ENCODE results near the gene RASL11A. TPM values are rescaled to one million over a fixed set of nuclear protein-coding genes. Genes with fewer than 3 reads are reported as not detected.

RASL11A gene
- total RNA-seq, 1 experiment from 2014 or later, result 3.8 TPM

DNA sequence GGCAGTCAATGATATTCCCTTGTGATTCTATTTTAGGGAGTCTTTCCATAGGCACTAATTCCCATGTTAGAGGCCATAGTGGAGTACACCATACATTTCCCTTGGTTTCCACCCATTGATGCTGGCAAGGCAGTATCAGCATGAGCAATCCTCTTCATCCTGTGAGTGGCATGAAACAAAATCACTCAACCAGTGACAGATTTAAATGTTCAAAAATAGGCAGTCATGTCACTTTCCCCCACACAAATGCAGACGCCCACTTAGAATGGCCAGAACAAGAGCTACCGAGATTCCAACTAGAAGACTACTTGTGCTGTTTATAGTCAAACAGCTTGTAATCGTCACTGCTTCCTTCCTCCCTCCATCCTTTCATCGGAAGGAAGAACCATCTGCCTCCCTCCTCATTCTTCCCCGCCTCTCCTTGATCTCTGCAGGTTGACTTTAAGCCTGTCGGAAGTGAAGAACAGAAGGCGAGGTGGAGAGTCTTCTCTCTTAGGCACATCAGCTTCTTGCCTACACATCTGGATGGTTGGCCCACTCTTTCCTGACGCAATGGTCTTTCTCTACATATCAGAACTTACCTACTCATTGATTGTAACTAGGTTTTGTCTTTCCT lies 22.6 kb downstream of the RASL11A start:
- Histone ChIP-seq H2AFZ (no peak overlapping the region), H3K4me1 (replicated peaks; ENCODE audit: insufficient read depth) (no peaks in the 10 kb centered on the region), H3K4me3 (no peak overlapping the region), H3K27me3 (ENCODE audit: insufficient read depth, low read depth) (peaks cover 52% of the 10 kb centered on the region), H3K9me2 (ENCODE audit: insufficient read depth) (no peaks in the 10 kb centered on the region), H3K36me3 (ENCODE audit: low read depth) (no peaks in the 10 kb centered on the region), H3K79me2 (ENCODE audit: low read depth) (no peaks in the 10 kb centered on the region), H4K20me1 (ENCODE audit: insufficient read depth) (no peaks in the 10 kb centered on the region), H3F3A (ENCODE audit: insufficient read depth, low read depth) (no peaks in the 10 kb centered on the region), H3K27ac (no peak overlapping the region), H3K9me3 (ENCODE audit: insufficient read depth, low read depth) (no peaks in the 10 kb centered on the region), H3K4me2 (no peak overlapping the region)
- TF ChIP-seq EZH2 (IDR thresholded peaks at IDR 0.05; ENCODE audit: low read depth), result no peak
- intact Hi-C loops (cut with micrococcal nuclease; ENCODE audit: unreplicated experiment), result no loop called here
- POLR2A ChIA-PET (ENCODE audit: unreplicated experiment), result no interaction called here
- BruUV-seq (replicated peaks), result no TSS peak
- peak in 1 of 2 experiments; percentile 11 for DNase-seq
- CTCF ChIA-PET, result interaction anchor here (0.6 kb wide), 1 partner anchor 683 kb away, joined by 4 read pairs; no protein-coding TSS in a partner anchor

DNA sequence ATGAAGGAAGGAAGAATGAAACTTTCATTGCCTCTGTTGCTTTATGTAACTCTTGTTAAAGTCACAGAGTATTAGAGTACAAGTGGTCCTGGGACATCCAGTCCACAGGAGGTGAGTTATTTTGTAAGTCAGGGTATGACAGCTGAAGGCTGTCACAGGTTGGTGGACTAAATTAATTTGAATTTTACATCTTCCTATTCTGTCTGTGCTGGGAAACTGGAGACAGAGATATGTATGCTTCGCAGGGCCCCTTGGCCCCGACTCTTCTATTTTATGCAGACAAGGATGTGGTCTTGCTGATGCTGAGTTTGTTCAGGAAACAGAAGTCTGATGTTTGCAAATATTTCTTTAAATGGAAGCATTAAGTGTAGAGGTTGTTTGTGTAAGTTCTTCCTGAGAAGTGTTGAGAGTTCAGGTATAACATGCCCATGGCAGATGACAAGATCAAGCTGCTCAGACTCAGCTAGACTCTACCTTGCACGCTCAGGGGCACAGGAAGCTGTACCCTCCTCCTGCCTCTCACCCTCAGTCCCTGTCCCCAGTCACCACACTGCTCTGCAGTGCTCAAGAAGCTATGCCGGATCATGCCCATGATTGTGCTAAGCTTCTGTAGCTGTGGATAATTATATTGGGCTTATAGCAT lies 23.4 kb downstream of the RASL11A start:
- ChIA-PET CTCF (no interaction called here), POLR2A (ENCODE audit: unreplicated experiment) (no interaction called here)
- Histone ChIP-seq H3K27ac (no peak overlapping the region), H3K9me3 (ENCODE audit: insufficient read depth, low read depth) (no peaks in the 10 kb centered on the region), H3K4me3 (no peak overlapping the region), H3K9me2 (ENCODE audit: insufficient read depth) (no peaks in the 10 kb centered on the region), H2AFZ (no peak overlapping the region), H3K27me3 (ENCODE audit: insufficient read depth, low read depth) (peaks cover 60% of the 10 kb centered on the region), H4K20me1 (ENCODE audit: insufficient read depth) (no peaks in the 10 kb centered on the region), H3K4me2 (no peak overlapping the region), H3K36me3 (ENCODE audit: low read depth) (no peaks in the 10 kb centered on the region), H3K4me1 (replicated peaks; ENCODE audit: insufficient read depth) (no peaks in the 10 kb centered on the region), H3F3A (ENCODE audit: insufficient read depth, low read depth) (no peaks in the 10 kb centered on the region), H3K79me2 (ENCODE audit: low read depth) (no peaks in the 10 kb centered on the region)
- no peak for TF ChIP-seq EZH2 (IDR thresholded peaks at IDR 0.05; ENCODE audit: low read depth)
- TF ChIP-seq CTCF (conservative IDR thresholded peaks at IDR 0.05), result no peak
- DNase-seq, result no peak
- intact Hi-C loops (cut with micrococcal nuclease; ENCODE audit: unreplicated experiment), result no loop called here
- BruUV-seq (replicated peaks), result no TSS peak

GRCh38 chr13:27295096-27295495 lies 24.5 kb downstream of the RASL11A start:
- intact Hi-C loops (cut with micrococcal nuclease; ENCODE audit: unreplicated experiment), result no loop called here
- Histone ChIP-seq H4K20me1 (ENCODE audit: insufficient read depth) (no peaks in the 10 kb centered on the region), H3F3A (ENCODE audit: insufficient read depth, low read depth) (no peaks in the 10 kb centered on the region), H3K36me3 (ENCODE audit: low read depth) (no peaks in the 10 kb centered on the region), H3K27ac (no peak overlapping the region), H3K27me3 (ENCODE audit: insufficient read depth, low read depth) (peaks cover 61% of the 10 kb centered on the region), H2AFZ (no peak overlapping the region), H3K4me1 (replicated peaks; ENCODE audit: insufficient read depth) (no peaks in the 10 kb centered on the region), H3K79me2 (ENCODE audit: low read depth) (no peaks in the 10 kb centered on the region), H3K9me3 (ENCODE audit: insufficient read depth, low read depth) (no peaks in the 10 kb centered on the region), H3K9me2 (ENCODE audit: insufficient read depth) (no peaks in the 10 kb centered on the region), H3K4me2 (no peak overlapping the region), H3K4me3 (no peak overlapping the region)
- CTCF ChIA-PET, result interaction anchor here (0.6 kb wide), 1 partner anchor 46 kb away, joined by 3 read pairs; no protein-coding TSS in a partner anchor
- no peak for DNase-seq
- no TSS peak for BruUV-seq (replicated peaks)
- TF ChIP-seq EZH2 (IDR thresholded peaks at IDR 0.05; ENCODE audit: low read depth) (no peak), CTCF (conservative IDR thresholded peaks at IDR 0.05) (no peak)
- POLR2A ChIA-PET (ENCODE audit: unreplicated experiment), result no interaction called here

Data from PC-9 (cell line).